Skeletal muscle satellite cell (primary cell): ENCODE data around the gene IL12RB2. TPM values are rescaled to one million over a fixed set of nuclear protein-coding genes. Genes with fewer than 3 reads are reported as not detected.

Experiments used
- H3K27me3 ChIP-seq: 2 replicates; pipeline ENCODE4 v1.7.0; 2013; ENCODE audit warnings: low read length; ENCODE audit not compliant: control insufficient read depth, insufficient read depth
- H3K36me3 ChIP-seq: 2 replicates; pipeline ENCODE4 v1.7.0; 2013; ENCODE audit warnings: mild to moderate bottlenecking, control low read depth, low read length; ENCODE audit not compliant: insufficient read depth
- H3K4me1 ChIP-seq: 2 replicates; pipeline ENCODE4 v1.7.0; 2013; ENCODE audit warnings: low read length; ENCODE audit not compliant: control insufficient read depth, insufficient read depth
- H3K4me2 ChIP-seq: 2 replicates; pipeline ENCODE4 v1.7.0; 2013; ENCODE audit warnings: mild to moderate bottlenecking, low read length
- H3K4me3 ChIP-seq: 2 replicates; pipeline ENCODE4 v1.7.0; 2013; ENCODE audit warnings: low read length
- H3K9ac ChIP-seq: 2 replicates; pipeline ENCODE4 v1.7.0; 2013; ENCODE audit warnings: mild to moderate bottlenecking, low read depth, low read length, moderate library complexity
- H3K9me3 ChIP-seq: replicated peaks from 2 replicates; pipeline ENCODE4 v1.7.0; 2013; ENCODE audit warnings: mild to moderate bottlenecking, control low read depth, low read length
- total RNA-seq: library from RNA; depleted of rRNA; stranded (reverse); fragments of >200 nt; gene quantifications from 2 replicates; pipeline ENCODE4 v1.2.3, GENCODE V29; 2012; rRNA removed

The IL12RB2 gene, protein sequence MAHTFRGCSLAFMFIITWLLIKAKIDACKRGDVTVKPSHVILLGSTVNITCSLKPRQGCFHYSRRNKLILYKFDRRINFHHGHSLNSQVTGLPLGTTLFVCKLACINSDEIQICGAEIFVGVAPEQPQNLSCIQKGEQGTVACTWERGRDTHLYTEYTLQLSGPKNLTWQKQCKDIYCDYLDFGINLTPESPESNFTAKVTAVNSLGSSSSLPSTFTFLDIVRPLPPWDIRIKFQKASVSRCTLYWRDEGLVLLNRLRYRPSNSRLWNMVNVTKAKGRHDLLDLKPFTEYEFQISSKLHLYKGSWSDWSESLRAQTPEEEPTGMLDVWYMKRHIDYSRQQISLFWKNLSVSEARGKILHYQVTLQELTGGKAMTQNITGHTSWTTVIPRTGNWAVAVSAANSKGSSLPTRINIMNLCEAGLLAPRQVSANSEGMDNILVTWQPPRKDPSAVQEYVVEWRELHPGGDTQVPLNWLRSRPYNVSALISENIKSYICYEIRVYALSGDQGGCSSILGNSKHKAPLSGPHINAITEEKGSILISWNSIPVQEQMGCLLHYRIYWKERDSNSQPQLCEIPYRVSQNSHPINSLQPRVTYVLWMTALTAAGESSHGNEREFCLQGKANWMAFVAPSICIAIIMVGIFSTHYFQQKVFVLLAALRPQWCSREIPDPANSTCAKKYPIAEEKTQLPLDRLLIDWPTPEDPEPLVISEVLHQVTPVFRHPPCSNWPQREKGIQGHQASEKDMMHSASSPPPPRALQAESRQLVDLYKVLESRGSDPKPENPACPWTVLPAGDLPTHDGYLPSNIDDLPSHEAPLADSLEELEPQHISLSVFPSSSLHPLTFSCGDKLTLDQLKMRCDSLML
- total RNA-seq = not detected in 2 replicates

DNA sequence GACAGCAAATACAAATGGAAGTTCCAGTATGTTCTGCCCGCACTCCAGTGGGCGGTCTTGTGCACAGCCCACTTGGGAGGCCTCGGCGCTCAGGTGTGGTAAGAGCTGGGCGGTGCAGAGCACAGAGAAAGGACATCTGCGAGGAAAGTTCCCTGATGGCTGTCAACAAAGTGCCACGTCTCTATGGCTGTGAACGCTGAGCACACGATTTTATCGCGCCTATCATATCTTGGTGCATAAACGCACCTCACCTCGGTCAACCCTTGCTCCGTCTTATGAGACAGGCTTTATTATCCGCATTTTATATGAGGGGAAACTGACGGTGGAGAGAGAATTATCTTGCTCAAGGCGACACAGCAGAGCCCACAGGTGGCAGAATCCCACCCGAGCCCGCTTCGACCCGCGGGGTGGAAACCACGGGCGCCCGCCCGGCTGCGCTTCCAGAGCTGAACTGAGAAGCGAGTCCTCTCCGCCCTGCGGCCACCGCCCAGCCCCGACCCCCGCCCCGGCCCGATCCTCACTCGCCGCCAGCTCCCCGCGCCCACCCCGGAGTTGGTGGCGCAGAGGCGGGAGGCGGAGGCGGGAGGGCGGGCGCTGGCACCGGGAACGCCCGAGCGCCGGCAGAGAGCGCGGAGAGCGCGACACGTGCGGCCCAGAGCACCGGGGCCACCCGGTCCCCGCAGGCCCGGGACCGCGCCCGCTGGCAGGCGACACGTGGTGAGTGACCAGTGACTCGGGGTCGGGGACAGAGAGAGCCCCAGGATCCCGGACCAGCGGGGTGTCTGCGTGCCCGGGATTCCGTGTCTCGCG, at the start of gene IL12RB2:
IL12RB2 (plus strand) TSS at position 623 of the 810 bp plus-strand sequence. CDS start 12,496 bp downstream, outside the sequence.
- H3K9ac ChIP-seq = no peak within 1 kb of the TSS
- peak within 1 kb of the TSS; percentile 76 for H3K4me2 ChIP-seq
- no peaks in the 10 kb centered on the region for H3K9me3 ChIP-seq
- H3K27me3 ChIP-seq = peaks cover 37% of the 10 kb centered on the region
- H3K36me3 ChIP-seq = no peaks in the 10 kb centered on the region
- H3K4me3 ChIP-seq = peak within 1 kb of the TSS; percentile 58
- H3K4me1 ChIP-seq = no peaks in the 10 kb centered on the region

DNA sequence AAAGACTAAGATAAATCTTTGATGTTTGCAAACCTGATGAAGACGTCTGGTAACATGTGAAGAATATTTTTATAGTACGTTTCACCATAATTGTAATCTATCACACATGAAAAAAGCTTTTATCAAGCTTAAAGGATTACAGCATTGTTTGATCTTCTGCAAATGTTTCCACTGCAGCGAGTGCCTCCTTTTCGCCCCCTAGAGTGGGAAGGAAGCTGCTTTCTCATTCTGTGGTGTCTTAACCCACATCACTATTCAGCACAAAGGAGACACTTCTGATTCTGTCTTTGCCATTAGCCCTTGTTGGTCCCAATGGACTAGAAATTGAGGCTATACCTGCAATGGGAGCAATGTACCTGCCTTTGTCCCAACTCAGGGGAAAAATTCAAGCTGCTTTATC, 46.0 kb upstream of the IL12RB2 start:
- Histone ChIP-seq H3K4me3 (no peak overlapping the region), H3K36me3 (no peaks in the 10 kb centered on the region), H3K9me3 (no peaks in the 10 kb centered on the region), H3K27me3 (peaks cover 10% of the 10 kb centered on the region), H3K4me1 (no peaks in the 10 kb centered on the region), H3K4me2 (no peak overlapping the region), H3K9ac (no peak overlapping the region)

DNA sequence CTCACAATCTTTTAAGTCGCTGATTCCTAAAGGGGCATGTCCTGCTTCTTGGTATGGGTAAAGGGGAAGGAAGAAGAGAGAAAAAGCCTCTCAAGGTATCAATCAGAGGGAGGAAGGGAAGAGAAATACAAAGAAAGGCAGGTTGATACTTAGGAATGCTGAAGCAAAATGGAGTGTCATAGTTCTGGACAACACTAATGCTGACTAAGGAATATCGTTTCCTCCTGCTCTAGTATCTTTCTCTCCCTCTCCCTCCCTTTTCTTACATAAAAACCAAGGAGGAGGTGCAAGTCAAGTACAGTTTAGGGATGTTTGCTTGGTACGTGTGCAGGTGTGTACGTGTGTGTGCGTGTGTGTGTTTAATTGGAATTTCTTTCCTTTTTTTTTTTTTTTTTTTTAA, 44.9 kb upstream of the IL12RB2 start:
- Histone ChIP-seq H3K27me3 (peaks cover 10% of the 10 kb centered on the region), H3K4me2 (no peak overlapping the region), H3K9ac (no peak overlapping the region), H3K9me3 (no peaks in the 10 kb centered on the region), H3K36me3 (no peaks in the 10 kb centered on the region), H3K4me1 (no peaks in the 10 kb centered on the region), H3K4me3 (no peak overlapping the region)

DNA sequence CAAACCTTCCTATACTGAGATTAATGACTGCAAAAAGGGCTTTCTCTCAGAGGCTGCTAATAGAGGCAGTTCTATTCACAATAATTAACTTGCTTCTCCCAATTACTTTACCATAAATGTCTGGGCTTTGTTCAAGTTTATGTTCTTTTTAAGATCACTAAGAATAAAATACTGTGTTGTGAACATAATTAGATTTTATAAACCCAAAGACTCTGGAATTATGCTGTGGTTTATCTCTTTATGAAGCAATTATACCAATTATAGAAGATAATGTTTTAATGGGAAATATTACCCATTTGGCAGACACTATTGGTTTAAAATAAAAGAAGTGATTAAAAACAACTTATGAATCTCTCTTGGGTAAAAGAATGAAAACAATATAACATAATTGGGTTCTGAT, 43.5 kb upstream of the IL12RB2 start:
- H3K9ac ChIP-seq = no peak overlapping the region
- no peaks in the 10 kb centered on the region for H3K9me3 ChIP-seq
- peaks cover 10% of the 10 kb centered on the region for H3K27me3 ChIP-seq
- H3K4me3 ChIP-seq = no peak overlapping the region
- H3K36me3 ChIP-seq = no peaks in the 10 kb centered on the region
- H3K4me1 ChIP-seq = no peaks in the 10 kb centered on the region
- H3K4me2 ChIP-seq = no peak overlapping the region

DNA sequence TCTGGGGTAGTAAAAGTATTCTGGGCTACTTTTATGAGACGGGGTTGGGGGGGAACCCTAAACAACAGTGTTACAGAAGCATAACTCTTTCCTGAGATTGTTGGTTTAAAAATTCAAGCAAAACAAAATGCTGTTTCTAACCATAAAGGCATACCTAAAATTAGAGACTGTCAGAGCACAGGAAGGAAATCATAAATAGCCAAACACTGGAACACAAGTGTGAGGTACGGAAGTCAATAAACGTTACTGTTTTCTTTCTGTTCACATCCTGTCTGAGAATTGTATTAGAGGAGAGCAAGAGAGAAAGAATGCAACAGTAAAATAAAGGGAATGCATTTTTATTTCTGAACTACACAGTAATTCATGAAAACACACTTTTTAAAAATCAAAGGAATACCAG, 42.8 kb upstream of the IL12RB2 start:
- H3K27me3 ChIP-seq = peaks cover 10% of the 10 kb centered on the region
- no peak overlapping the region for H3K4me2 ChIP-seq
- no peak overlapping the region for H3K9ac ChIP-seq
- H3K4me3 ChIP-seq = no peak overlapping the region
- H3K36me3 ChIP-seq = no peaks in the 10 kb centered on the region
- H3K9me3 ChIP-seq = no peaks in the 10 kb centered on the region
- no peaks in the 10 kb centered on the region for H3K4me1 ChIP-seq

DNA sequence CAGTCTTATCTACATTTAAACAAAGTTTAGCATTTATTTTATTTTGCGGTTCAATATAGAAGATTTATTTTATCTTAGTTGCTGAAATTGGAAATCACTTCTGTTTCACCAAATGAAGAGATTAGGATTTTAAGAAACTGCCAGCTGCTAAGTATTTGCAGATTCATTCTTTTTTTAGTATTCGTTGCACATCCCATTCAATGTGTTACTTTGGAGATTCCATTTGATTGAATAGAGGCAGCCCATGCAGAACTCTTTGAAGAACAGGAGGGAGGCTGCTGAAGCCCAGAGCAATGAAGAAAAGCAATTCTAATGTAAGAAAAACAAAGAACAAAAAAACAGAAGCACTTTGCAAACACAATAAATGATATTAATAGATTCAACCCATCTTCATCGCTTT, 38.6 kb upstream of the IL12RB2 start:
- H3K4me3 ChIP-seq = no peak overlapping the region
- no peak overlapping the region for H3K9ac ChIP-seq
- no peaks in the 10 kb centered on the region for H3K9me3 ChIP-seq
- H3K4me2 ChIP-seq = no peak overlapping the region
- peaks cover 8% of the 10 kb centered on the region for H3K27me3 ChIP-seq
- H3K36me3 ChIP-seq = no peaks in the 10 kb centered on the region
- no peaks in the 10 kb centered on the region for H3K4me1 ChIP-seq

DNA sequence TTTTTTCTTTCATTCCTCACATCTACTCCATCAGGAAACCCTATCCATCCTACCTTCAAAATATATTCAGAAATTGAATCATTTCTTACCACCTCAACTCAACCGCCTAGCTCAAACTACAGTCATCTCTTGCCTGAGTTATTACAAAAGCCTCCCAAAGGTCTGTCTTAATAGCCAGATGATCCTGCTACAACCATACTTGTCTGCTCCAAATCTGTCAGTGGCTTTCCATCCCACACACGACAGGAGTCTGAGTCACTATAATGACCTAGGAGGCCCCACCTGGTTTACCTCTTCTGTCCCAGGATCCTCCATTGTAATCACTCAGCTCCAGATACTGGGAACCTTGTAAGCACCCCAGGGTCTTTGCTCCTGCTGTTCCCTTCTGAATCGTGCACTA, 37.1 kb upstream of the IL12RB2 start:
- no peak overlapping the region for H3K4me2 ChIP-seq

DNA sequence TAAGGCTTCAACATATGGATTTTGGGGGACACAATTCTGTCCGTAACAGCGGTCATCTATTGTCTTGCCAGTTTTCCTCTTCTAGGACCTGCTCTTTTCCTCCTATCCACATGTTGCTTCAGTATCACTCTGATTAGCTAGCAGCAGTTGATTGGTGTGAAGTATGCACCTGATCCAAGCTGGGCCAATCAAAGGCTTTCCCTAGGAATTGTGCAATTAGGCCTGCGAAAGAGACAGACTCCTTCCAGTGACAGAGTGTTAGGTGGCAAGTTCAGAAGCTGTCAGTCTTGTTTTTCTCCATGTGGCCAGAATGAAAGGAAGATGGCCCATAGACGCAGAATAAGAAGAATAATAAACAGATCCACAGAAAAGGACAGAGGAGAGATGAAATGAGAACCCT, 34.1 kb upstream of the IL12RB2 start:
- Histone ChIP-seq H3K4me1 (no peaks in the 10 kb centered on the region), H3K36me3 (no peaks in the 10 kb centered on the region), H3K9me3 (no peaks in the 10 kb centered on the region), H3K4me3 (no peak overlapping the region), H3K27me3 (peaks cover 12% of the 10 kb centered on the region), H3K4me2 (no peak overlapping the region), H3K9ac (no peak overlapping the region)

More for the DNA sequence above, 37.1 kb upstream of the IL12RB2 start:
- no peaks in the 10 kb centered on the region for H3K4me1 ChIP-seq
- H3K36me3 ChIP-seq = no peaks in the 10 kb centered on the region
- H3K9ac ChIP-seq = no peak overlapping the region
- H3K27me3 ChIP-seq = peaks cover 12% of the 10 kb centered on the region
- no peaks in the 10 kb centered on the region for H3K9me3 ChIP-seq
- H3K4me3 ChIP-seq = no peak overlapping the region

DNA sequence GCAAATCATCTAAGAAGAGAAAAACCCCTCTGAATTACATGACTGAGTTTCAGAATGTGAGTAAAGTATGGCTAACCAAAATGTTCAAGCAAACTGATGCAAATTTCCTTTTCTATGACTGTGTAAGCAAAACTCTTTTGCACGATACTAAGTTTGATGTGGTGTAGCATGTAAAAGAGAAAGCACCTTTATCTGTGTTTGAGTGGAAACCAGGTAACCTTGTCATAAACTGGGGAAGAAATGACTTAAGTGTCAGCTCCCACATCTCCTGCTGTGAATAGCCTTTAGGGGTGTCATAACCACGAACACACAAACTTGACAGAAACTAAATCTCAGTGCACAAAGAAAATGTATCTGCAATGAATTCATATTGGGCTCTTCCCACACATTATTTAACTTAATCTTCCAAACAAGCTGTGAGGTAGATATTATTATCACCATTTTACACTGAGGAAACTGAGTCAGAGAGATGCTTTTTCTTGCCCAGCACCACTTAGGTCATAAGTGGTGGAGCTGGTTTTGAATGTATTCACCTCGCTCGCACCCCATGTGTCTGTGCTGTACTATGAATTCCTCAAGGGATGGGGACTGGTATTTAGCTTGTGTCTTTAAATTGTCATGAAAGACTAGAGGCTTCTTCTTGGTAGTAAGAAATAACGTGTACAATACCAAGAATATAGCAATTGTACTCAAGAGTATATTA, 32.9 kb upstream of the IL12RB2 start:
- Histone ChIP-seq H3K9me3 (no peaks in the 10 kb centered on the region), H3K27me3 (peaks cover 12% of the 10 kb centered on the region), H3K4me1 (no peaks in the 10 kb centered on the region), H3K4me2 (no peak overlapping the region), H3K9ac (no peak overlapping the region), H3K36me3 (no peaks in the 10 kb centered on the region), H3K4me3 (no peak overlapping the region)

DNA sequence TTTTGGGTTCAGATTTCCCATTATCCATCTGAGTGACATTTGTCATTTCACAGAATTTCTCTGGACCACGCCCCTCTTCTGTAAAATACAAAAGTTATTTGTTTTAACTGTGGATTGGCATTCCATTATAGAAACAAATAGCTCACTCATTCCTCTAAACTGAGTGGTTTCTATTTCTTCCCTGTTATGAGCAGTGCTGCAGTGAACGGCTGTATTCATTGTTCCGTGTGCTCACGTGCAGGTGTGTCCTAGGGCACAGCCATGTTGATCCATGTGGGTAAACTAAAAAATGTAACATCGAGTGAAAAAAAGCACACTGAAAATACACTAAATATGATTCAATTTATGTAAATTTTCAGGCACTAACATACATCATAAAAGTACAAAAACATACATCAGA, 27.0 kb upstream of the IL12RB2 start:
- H3K4me3 ChIP-seq = no peak overlapping the region
- H3K9ac ChIP-seq = no peak overlapping the region
- H3K27me3 ChIP-seq = no peaks in the 10 kb centered on the region
- no peak overlapping the region for H3K4me2 ChIP-seq
- no peaks in the 10 kb centered on the region for H3K4me1 ChIP-seq
- H3K36me3 ChIP-seq = no peaks in the 10 kb centered on the region
- H3K9me3 ChIP-seq = no peaks in the 10 kb centered on the region
